Suprapubic skin (tissue), 4 donors: ENCODE measurements around the gene CDC42EP2. TPM values are rescaled to one million over a fixed set of nuclear protein-coding genes. Genes with fewer than 3 reads are reported as not detected.

Experiments
- DNase-seq, 2 donors: peaks; one replicate each; pipeline ENCODE4 v3.0.0-alpha.2; 2019; ENCODE audit warnings: low spot score in 2 of 2
- H3K27ac ChIP-seq: fragments of 200-600 bp; sonication (generic); one replicate; pipeline ENCODE4 v1.5.1; 2019
- H3K27me3 ChIP-seq: fragments of 200-600 bp; sonication (generic); one replicate; pipeline ENCODE4 v1.5.1; 2019
- H3K36me3 ChIP-seq: fragments of 200-600 bp; sonication (generic); one replicate; pipeline ENCODE4 v1.5.1; 2019
- H3K4me1 ChIP-seq: fragments of 200-600 bp; sonication (generic); one replicate; pipeline ENCODE4 v1.5.1; 2019
- H3K4me3 ChIP-seq: fragments of 200-600 bp; sonication (generic); one replicate; pipeline ENCODE4 v1.5.1; 2019; ENCODE audit warnings: mild to moderate bottlenecking
- H3K9me3 ChIP-seq: fragments of 200-600 bp; sonication (generic); one replicate; pipeline ENCODE4 v1.5.1; 2019
- CTCF ChIP-seq, 2 donors: fragments of 200-600 bp in 1 of 2; fragments of 450-650 bp in 1 of 2; sonication (generic) in 1 of 2; IDR thresholded peaks; one replicate each; pipeline ENCODE4 v1.5.1; 2016 to 2019; ENCODE audit warnings: antibody characterized with exemption in 2 of 2, mild to moderate bottlenecking in 1 of 2, moderate library complexity in 1 of 2
- EP300 ChIP-seq: sonication (generic); formaldehyde crosslinking; IDR thresholded peaks from one replicate; pipeline ENCODE4 v1.6.1; 2017; ENCODE audit warnings: antibody characterized with exemption
- POLR2A ChIP-seq, 2 donors: fragments of 450-650 bp; IDR thresholded peaks; one replicate each; pipeline ENCODE4 v1.6.1; 2017; ENCODE audit warnings: antibody characterized with exemption in 2 of 2, mild to moderate bottlenecking in 2 of 2, moderate library complexity in 2 of 2
- POLR2AphosphoS5 ChIP-seq, 3 donors: sonication (generic); formaldehyde crosslinking; IDR thresholded peaks; one replicate each; pipeline ENCODE4 v1.6.1; 2017; ENCODE audit warnings: antibody characterized with exemption in 3 of 3
- WGBS: methylation state at CpG from one replicate; pipeline ENCODE4 v1.1.5; 2018; 5-methylcytosine and 5-hydroxymethylcytosine counted together
- total RNA-seq, 4 donors: library from RNA; depleted of rRNA; stranded (reverse); fragments of >200 nt; gene quantifications; one replicate each; pipeline ENCODE4 v1.1.0, GENCODE V29; 2016

The CDC42EP2 gene
- total RNA-seq, 4 donors from 2014 or later = 1.9 to 8.3 (median 5.7) TPM

DNA sequence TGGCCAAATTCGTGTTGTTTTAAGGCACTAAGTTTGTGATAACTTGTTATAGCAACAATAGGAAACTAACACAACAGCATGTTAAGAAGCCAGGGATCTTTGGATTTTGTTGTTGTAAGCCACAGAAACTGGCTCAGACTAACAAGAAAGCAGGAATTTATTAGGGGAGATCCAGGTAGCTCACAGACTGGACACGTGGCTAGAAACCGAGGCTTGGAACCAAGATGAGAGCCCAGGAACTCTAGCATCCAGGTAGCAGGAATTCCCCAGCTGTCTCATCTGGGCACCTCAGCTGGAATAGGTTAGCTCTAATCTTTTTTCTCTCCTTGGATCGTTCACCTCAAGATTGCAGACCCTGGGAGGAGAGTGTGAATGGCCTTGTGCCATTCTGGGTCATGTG, 28.0 kb upstream of the CDC42EP2 start:
- H3K36me3 ChIP-seq = peaks cover 55% of the 10 kb centered on the region
- TF ChIP-seq EP300 = no peak
- TF ChIP-seq POLR2A (IDR thresholded peaks at IDR 0.05) = no peak
- no peak for TF ChIP-seq CTCF (IDR thresholded peaks at IDR 0.05)
- no peak for TF ChIP-seq POLR2AphosphoS5 (IDR thresholded peaks at IDR 0.05)
- H3K4me1 ChIP-seq = peaks cover 22% of the 10 kb centered on the region
- H3K27ac ChIP-seq = no peak overlapping the region
- no peaks in the 10 kb centered on the region for H3K9me3 ChIP-seq
- no peak for DNase-seq
- H3K4me3 ChIP-seq = no peak overlapping the region
- no peaks in the 10 kb centered on the region for H3K27me3 ChIP-seq
- 90% methylated on average over 4 of the region's 4 CpGs for WGBS

- Histone ChIP-seq H3K4me3 (no peak overlapping the region), H3K4me1 (peaks cover 31% of the 10 kb centered on the region), H3K9me3 (no peaks in the 10 kb centered on the region), H3K36me3 (peaks cover 45% of the 10 kb centered on the region), H3K27me3 (no peaks in the 10 kb centered on the region), H3K27ac (no peak overlapping the region)
- 93% methylated on average over 2 of the region's 2 CpGs for WGBS
- no peak for TF ChIP-seq POLR2AphosphoS5 (IDR thresholded peaks at IDR 0.05)
- no peak for TF ChIP-seq CTCF (IDR thresholded peaks at IDR 0.05)
- no peak for TF ChIP-seq POLR2A (IDR thresholded peaks at IDR 0.05)
- no peak for TF ChIP-seq EP300
- DNase-seq = no peak
Observed at GRCh38 chr11:65287601-65288000, 27.1 kb upstream of the CDC42EP2 start.

DNA sequence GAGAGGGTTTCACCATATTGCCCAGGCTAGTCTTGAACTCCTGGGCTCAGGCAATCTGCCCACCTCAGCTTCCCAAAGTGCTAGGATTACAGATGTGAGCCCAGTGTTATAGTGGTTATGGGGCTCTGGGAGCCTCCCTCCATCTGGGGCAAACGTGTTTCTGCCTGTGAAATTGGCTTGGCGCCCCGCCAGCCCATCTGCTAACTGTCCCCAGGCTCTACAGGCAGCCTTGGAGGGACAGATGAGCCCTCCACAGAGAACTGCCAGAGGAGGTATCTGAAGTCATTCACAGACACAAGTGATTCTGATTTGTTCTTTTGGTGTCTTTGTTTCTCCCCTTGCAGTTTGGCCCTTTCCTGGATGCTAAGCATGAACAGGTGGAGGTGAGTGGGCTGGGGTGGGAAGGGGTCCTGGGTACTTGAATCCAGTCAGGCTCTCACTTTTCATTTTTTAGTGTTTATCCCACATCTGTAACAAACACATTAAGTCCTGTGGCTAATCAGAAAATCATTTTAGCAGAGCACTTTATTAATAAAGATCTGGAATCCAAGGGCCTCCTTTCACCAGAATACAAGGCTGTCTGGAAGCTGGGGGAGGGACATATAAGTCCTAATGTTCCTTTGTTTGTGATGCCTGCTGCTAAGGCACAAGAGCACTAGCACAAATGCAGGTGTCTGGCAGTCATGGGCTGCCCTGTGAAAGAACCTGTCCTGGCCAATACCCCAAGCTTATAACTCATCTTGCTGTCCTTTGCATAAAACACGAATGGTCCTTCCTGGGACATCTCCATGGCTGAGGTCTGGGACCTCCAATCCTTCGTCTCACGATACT, 25.7 kb upstream of the CDC42EP2 start:
- Histone ChIP-seq H3K9me3 (no peaks in the 10 kb centered on the region), H3K4me3 (no peak overlapping the region), H3K36me3 (peaks cover 39% of the 10 kb centered on the region), H3K27ac (no peak overlapping the region), H3K27me3 (no peaks in the 10 kb centered on the region), H3K4me1 (peaks cover 41% of the 10 kb centered on the region)
- DNase-seq = peak in 1 of 2 donors; percentile 91
- 58% methylated on average over 6 of the region's 6 CpGs for WGBS
- no peak for TF ChIP-seq POLR2A (IDR thresholded peaks at IDR 0.05)
- TF ChIP-seq POLR2AphosphoS5 (IDR thresholded peaks at IDR 0.05) = peak in 1 of 3 donors; percentile 52

- Histone ChIP-seq H3K27me3 (no peaks in the 10 kb centered on the region), H3K4me1 (peaks cover 45% of the 10 kb centered on the region), H3K4me3 (no peak overlapping the region), H3K36me3 (peaks cover 48% of the 10 kb centered on the region), H3K27ac (peak overlapping the region; percentile 90), H3K9me3 (no peaks in the 10 kb centered on the region)
- DNase-seq = peak; percentile 95 to 97
- TF ChIP-seq EP300 (no peak), POLR2AphosphoS5 (IDR thresholded peaks at IDR 0.05) (peak in 2 of 3 donors; percentile 74 to 97)
- WGBS = 35% methylated on average over 8 of the region's 8 CpGs
Observed at GRCh38 chr11:65290448-65291165, 24.1 kb upstream of the CDC42EP2 start.

DNA sequence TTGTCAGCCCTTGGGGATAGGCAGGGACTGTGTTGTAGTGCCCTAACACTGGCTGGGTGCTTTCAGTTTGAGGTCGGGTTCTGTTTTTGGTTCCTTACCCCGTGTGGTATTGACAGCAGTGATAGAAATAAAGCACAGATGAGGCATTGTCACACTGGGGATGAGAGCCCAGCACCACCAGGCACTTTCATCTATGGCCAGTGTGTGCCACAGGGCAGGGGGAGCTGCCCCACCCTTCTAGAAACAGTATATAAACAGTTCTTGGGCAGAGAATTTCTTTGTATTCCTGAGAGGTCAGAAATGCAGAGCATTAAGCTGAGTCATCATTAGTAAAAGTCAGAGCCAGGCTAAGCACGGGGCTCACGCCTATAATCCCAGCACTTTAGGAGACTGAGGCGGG, 23.1 kb upstream of the CDC42EP2 start:
- no peaks in the 10 kb centered on the region for H3K27me3 ChIP-seq
- peaks cover 45% of the 10 kb centered on the region for H3K4me1 ChIP-seq
- DNase-seq = no peak
- 45% methylated on average over 5 of the region's 5 CpGs for WGBS
- H3K4me3 ChIP-seq = no peak overlapping the region
- no peaks in the 10 kb centered on the region for H3K9me3 ChIP-seq
- H3K36me3 ChIP-seq = peaks cover 48% of the 10 kb centered on the region
- H3K27ac ChIP-seq = peak overlapping the region; percentile 90
- TF ChIP-seq POLR2A (IDR thresholded peaks at IDR 0.05) (no peak), CTCF (IDR thresholded peaks at IDR 0.05) (no peak), EP300 (no peak), POLR2AphosphoS5 (IDR thresholded peaks at IDR 0.05) (no peak)

DNA sequence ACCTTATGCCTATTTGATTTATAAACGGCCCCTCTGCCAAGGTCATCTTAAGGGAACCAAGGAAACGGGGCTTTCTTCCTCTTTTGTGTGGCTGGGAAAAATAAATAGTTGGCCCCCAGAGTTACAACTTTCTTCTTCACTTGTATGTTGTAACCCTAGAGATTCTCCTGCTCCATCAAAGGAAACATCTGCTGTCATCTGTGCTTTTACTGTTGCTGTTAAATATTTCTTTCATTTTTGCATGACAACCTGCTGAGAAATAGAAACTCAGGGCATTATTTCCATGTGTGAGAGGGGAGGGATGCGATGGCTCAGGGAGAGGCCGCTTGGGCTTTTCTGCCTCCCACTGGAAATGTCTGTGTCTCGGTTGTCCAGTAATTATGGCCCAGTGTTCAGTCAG, 21.8 kb upstream of the CDC42EP2 start:
- Histone ChIP-seq H3K4me1 (peaks cover 54% of the 10 kb centered on the region), H3K36me3 (peaks cover 43% of the 10 kb centered on the region), H3K27ac (peak overlapping the region; percentile 90), H3K4me3 (no peak overlapping the region), H3K27me3 (no peaks in the 10 kb centered on the region), H3K9me3 (no peaks in the 10 kb centered on the region)
- DNase-seq = no peak
- 59% methylated on average over 5 of the region's 5 CpGs for WGBS
- TF ChIP-seq CTCF (IDR thresholded peaks at IDR 0.05) = no peak
- TF ChIP-seq EP300 = no peak
- TF ChIP-seq POLR2AphosphoS5 (IDR thresholded peaks at IDR 0.05) = no peak
- TF ChIP-seq POLR2A (IDR thresholded peaks at IDR 0.05) = no peak
